GM12872 (cell line): Measurements from ENCODE around the gene SCN11A.

Experiments used
- CTCF ChIP-seq: IDR thresholded peaks from 3 replicates; pipeline ENCODE4 v1.5.1; 2011; ENCODE audit warnings: low read depth, mild to moderate bottlenecking, low read length, moderate library complexity; ENCODE audit not compliant: insufficient read depth

SCN11A gene

GRCh38 chr3:39019299-39019698, 32.4 kb downstream of the SCN11A start:
- TF ChIP-seq CTCF: no peak

GRCh38 chr3:39015418-39015817, 36.3 kb downstream of the SCN11A start:
- TF ChIP-seq CTCF: no peak

- TF ChIP-seq CTCF: no peak
Measured at GRCh38 chr3:39013921-39014509, 37.7 kb downstream of the SCN11A start.

GRCh38 chr3:39013289-39013688, 38.5 kb downstream of the SCN11A start:
- no peak for TF ChIP-seq CTCF

GRCh38 chr3:39011191-39011736, 40.5 kb downstream of the SCN11A start:
- TF ChIP-seq CTCF: no peak

- no peak for TF ChIP-seq CTCF
Measured at GRCh38 chr3:39005295-39005694, 46.4 kb downstream of the SCN11A start.
